NT2/D1 (cell line): ENCODE data around the gene PCNT.

Source experiments
- DNase-seq: peaks from one replicate; pipeline ENCODE4 v3.0.0-alpha.2; 2011; ENCODE audit warnings: low read depth, low spot score
- H3K27me3 ChIP-seq: 2 replicates; pipeline ENCODE4 v1.6.0; 2011; ENCODE audit warnings: mild to moderate bottlenecking; ENCODE audit not compliant: insufficient read length, insufficient read depth
- H3K36me3 ChIP-seq: 2 replicates; pipeline ENCODE4 v1.6.1; 2011; ENCODE audit warnings: mild to moderate bottlenecking, low read length, mixed read lengths; ENCODE audit not compliant: insufficient read depth, insufficient read length
- H3K4me1 ChIP-seq: 2 replicates; pipeline ENCODE4 v1.5.1; 2011; ENCODE audit not compliant: insufficient read depth, insufficient read length
- H3K4me3 ChIP-seq: 2 replicates; pipeline ENCODE4 v1.5.1; 2011; ENCODE audit warnings: low read depth; ENCODE audit not compliant: insufficient read length
- H3K9ac ChIP-seq: 2 replicates; pipeline ENCODE4 v1.6.0; 2011; ENCODE audit warnings: low read depth; ENCODE audit not compliant: insufficient read length
- H3K9me3 ChIP-seq: 2 replicates; pipeline ENCODE4 v1.5.1; 2011; ENCODE audit warnings: mild to moderate bottlenecking, low read length; ENCODE audit not compliant: insufficient read depth
- SUZ12 ChIP-seq: IDR thresholded peaks from 2 replicates; pipeline ENCODE4 v1.6.1; 2011; ENCODE audit not compliant: insufficient read length, insufficient read depth; ENCODE audit errors: extremely low read depth
- YY1 ChIP-seq: IDR thresholded peaks from 2 replicates; pipeline ENCODE4 v1.6.1; 2011; ENCODE audit not compliant: insufficient read length, insufficient read depth
- ZNF274 ChIP-seq: IDR thresholded peaks from 2 replicates; pipeline ENCODE4 v1.6.1; 2011; ENCODE audit warnings: mild to moderate bottlenecking, low read depth, low read length

PCNT gene

DNA sequence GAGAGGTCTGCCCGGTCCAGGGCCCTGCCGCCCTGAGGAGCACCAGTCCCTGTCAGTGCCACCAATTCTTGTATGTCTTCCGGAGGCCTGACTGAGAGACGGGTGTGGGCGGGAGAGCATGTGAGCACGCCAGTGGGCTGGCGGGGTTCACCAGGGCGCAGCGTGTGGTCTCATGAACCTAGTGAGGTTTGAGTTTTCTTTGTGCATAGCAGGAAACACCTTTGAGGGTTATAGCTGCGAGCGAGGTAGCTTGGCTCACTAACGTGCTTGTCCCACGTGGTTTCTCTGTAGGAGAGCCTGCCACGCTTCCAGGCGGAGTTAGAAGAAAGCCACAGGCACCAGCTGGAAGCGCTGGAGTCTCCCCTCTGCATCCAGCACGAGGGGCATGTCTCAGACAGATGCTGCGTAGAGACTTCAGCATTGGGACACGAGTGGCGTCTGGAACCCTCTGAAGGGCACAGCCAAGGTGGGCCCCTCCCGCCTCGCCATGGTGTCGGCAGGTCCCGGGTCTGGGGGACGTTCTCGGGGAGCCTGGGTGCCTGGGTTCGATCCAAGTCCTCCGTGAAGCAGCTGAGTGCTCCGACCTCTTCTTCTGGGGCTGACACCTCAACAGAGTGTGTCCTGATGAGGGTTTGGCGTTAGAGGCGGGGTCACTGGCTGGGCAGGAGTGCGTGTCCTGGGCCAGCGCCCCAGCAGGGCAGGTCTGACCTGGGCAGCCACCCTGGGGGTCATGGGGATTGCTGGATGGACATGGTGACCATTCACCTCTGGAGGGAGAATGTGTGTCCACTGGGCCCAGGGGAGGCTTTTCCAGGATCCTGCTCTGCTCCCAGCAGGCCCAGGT lies 31.4 kb downstream of the PCNT start:
- Histone ChIP-seq H3K9me3 (no peaks in the 10 kb centered on the region), H3K27me3 (no peaks in the 10 kb centered on the region), H3K4me1 (no peaks in the 10 kb centered on the region), H3K36me3 (peaks cover 91% of the 10 kb centered on the region), H3K9ac (no peak overlapping the region), H3K4me3 (no peak overlapping the region)
- TF ChIP-seq SUZ12 (no peak), YY1 (no peak), ZNF274 (no peak)
- no peak for DNase-seq

DNA sequence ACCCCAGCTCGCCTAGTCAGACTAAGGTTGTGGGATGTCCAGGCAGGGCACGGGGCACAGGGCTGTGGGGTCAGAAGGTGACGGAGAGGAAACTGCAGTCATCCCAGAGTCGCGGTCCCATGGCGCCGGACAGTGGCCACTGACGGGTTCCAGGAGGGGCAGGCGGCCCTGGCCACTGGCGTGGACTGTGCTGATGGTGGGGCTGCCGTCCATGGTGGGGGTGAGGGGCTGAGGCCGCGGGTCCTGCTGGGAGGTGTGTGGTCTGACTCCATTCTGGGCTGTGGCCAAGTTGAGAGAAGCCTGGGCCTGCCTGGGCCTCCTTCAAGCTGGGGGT lies 32.0 kb downstream of the PCNT start:
- H3K4me1 ChIP-seq, result no peaks in the 10 kb centered on the region
- H3K4me3 ChIP-seq, result no peak overlapping the region
- H3K9ac ChIP-seq, result no peak overlapping the region
- H3K9me3 ChIP-seq, result no peaks in the 10 kb centered on the region
- no peak for DNase-seq
- no peaks in the 10 kb centered on the region for H3K27me3 ChIP-seq
- no peak for TF ChIP-seq SUZ12
- no peak for TF ChIP-seq YY1
- no peak for TF ChIP-seq ZNF274
- peaks cover 90% of the 10 kb centered on the region for H3K36me3 ChIP-seq

GRCh38 chr21:46356494-46357334 lies 32.8 kb downstream of the PCNT start:
- DNase-seq, result no peak
- H3K27me3 ChIP-seq, result no peaks in the 10 kb centered on the region
- H3K36me3 ChIP-seq, result peaks cover 88% of the 10 kb centered on the region
- H3K9ac ChIP-seq, result no peak overlapping the region
- no peak for TF ChIP-seq SUZ12
- TF ChIP-seq ZNF274, result no peak
- no peak for TF ChIP-seq YY1
- H3K4me1 ChIP-seq, result no peaks in the 10 kb centered on the region
- no peaks in the 10 kb centered on the region for H3K9me3 ChIP-seq
- no peak overlapping the region for H3K4me3 ChIP-seq

DNA sequence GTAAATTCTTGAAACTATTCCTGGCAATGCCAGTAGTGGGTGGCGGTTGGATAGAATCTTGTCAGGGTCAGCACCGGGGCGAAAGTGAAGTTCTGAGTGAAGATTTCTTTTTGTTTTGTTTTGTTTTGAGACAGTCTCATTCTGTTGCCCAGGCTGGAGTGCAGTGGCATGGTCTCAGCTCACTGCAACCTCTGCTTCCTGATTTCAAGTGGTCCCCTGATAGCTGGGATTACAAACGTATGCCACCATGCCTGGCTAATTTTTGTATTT lies 33.3 kb downstream of the PCNT start:
- Histone ChIP-seq H3K9ac (no peak overlapping the region), H3K4me3 (no peak overlapping the region), H3K27me3 (no peaks in the 10 kb centered on the region), H3K36me3 (peaks cover 88% of the 10 kb centered on the region), H3K4me1 (no peaks in the 10 kb centered on the region), H3K9me3 (no peaks in the 10 kb centered on the region)
- DNase-seq, result no peak
- TF ChIP-seq YY1 (no peak), ZNF274 (no peak), SUZ12 (no peak)

- DNase-seq, result no peak
- peaks cover 87% of the 10 kb centered on the region for H3K36me3 ChIP-seq
- H3K9me3 ChIP-seq, result no peaks in the 10 kb centered on the region
- no peaks in the 10 kb centered on the region for H3K4me1 ChIP-seq
- no peak for TF ChIP-seq YY1
- TF ChIP-seq SUZ12, result no peak
- TF ChIP-seq ZNF274, result no peak
- no peaks in the 10 kb centered on the region for H3K27me3 ChIP-seq
- H3K9ac ChIP-seq, result no peak overlapping the region
- no peak overlapping the region for H3K4me3 ChIP-seq
Observed at GRCh38 chr21:46357684-46358425, 33.9 kb downstream of the PCNT start.

GRCh38 chr21:46361176-46361575 lies 37.2 kb downstream of the PCNT start:
- Histone ChIP-seq H3K36me3 (peaks cover 85% of the 10 kb centered on the region), H3K9ac (no peak overlapping the region), H3K4me1 (no peaks in the 10 kb centered on the region), H3K9me3 (no peaks in the 10 kb centered on the region), H3K4me3 (no peak overlapping the region), H3K27me3 (no peaks in the 10 kb centered on the region)
- no peak for DNase-seq
- TF ChIP-seq ZNF274 (no peak), SUZ12 (no peak), YY1 (no peak)

GRCh38 chr21:46361935-46362334 lies 38.0 kb downstream of the PCNT start:
- Histone ChIP-seq H3K4me1 (no peaks in the 10 kb centered on the region), H3K4me3 (no peak overlapping the region), H3K36me3 (peaks cover 85% of the 10 kb centered on the region), H3K9me3 (no peaks in the 10 kb centered on the region), H3K27me3 (no peaks in the 10 kb centered on the region), H3K9ac (no peak overlapping the region)
- TF ChIP-seq SUZ12 (no peak), YY1 (no peak), ZNF274 (no peak)
- no peak for DNase-seq
